ENCODE results near the gene OSGIN1. TPM values are rescaled to one million over a fixed set of nuclear protein-coding genes. Genes with fewer than 3 reads are reported as not detected.

Gene OSGIN1
- total and polyA plus RNA-seq, 2 of the 8 experiments (the other 6 are each of a cell fraction or from before 2014, with no cell fraction given), result 0.58 to 0.76 TPM

DNA sequence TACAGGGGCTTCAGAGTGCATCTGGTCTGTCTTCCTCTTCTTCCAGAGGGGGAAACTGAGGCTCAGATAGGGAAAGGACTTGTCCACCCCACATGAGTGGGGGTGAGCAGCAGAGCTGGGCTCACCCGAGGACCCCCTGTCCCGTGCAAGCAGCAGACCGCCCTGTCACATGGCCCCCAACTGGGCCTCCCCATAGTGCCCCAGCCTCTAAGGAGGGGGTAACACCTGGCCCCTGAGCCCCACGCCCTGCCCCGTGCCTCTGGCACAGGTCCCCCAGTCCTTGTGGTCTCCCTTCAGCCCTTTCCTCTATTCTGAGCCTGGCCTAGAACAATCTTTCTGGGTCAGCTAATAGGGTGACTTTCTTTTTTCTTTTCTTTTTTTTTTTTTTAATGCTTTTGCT, 8.6 kb downstream of the OSGIN1 start (continued):
- TF ChIP-seq PHF8 (conservative IDR thresholded peaks at IDR 0.05; ENCODE audit: low read depth, low read length) (no peak), SUZ12 (IDR thresholded peaks at IDR 0.05; ENCODE audit: low read length) (no peak), RFX5 (IDR thresholded peaks at IDR 0.05; ENCODE audit: borderline replicate concordance, low read depth, low read length) (no peak), POU5F1 (IDR thresholded peaks at IDR 0.05; ENCODE audit: low read depth, low read length) (no peak), GABPA (IDR thresholded peaks at IDR 0.05; ENCODE audit: borderline replicate concordance, insufficient read depth, low read length) (no peak), TAF1 (IDR thresholded peaks at IDR 0.05; ENCODE audit: low read depth, low read length) (no peak), NANOG (IDR thresholded peaks at IDR 0.05; ENCODE audit: insufficient read depth, low read depth, low read length, poor library complexity, severe bottlenecking) (no peak), SAP30 (IDR thresholded peaks at IDR 0.05; ENCODE audit: insufficient read depth, insufficient replicate concordance, low read length) (no peak), EP300 (IDR thresholded peaks at IDR 0.05; ENCODE audit: borderline replicate concordance in 1 of 2, low read depth in 2 of 2, low read length in 2 of 2) (no peak)
- TF ChIP-seq, protein P1, sequence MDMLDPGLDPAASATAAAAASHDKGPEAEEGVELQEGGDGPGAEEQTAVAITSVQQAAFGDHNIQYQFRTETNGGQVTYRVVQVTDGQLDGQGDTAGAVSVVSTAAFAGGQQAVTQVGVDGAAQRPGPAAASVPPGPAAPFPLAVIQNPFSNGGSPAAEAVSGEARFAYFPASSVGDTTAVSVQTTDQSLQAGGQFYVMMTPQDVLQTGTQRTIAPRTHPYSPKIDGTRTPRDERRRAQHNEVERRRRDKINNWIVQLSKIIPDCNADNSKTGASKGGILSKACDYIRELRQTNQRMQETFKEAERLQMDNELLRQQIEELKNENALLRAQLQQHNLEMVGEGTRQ (IDR thresholded peaks at IDR 0.05; ENCODE audit: low read length), result no peak
- TF ChIP-seq, protein P2, sequence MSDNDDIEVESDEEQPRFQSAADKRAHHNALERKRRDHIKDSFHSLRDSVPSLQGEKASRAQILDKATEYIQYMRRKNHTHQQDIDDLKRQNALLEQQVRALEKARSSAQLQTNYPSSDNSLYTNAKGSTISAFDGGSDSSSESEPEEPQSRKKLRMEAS (IDR thresholded peaks at IDR 0.05), result no peak

Data from H1 (cell line).